GM18867 (cell line): Measurements from ENCODE around the gene SPRYD7.
"Not testable (repeated sequence)": the region's sequence is repeated elsewhere in the genome, so short reads cannot be mapped to it uniquely, and the experiment has no call there.

Experiments
- ATAC-seq: cut with Tn5 transposase; IDR thresholded peaks from one replicate; pipeline ENCODE4 v1.9.1; 2021; ENCODE audit warnings: mild to moderate bottlenecking, moderate library complexity; ENCODE audit not compliant: unreplicated experiment

SPRYD7 gene

GRCh38 chr13:49933511-49933910, 2.6 kb downstream of the SPRYD7 start:
- ATAC-seq: no peak

DNA sequence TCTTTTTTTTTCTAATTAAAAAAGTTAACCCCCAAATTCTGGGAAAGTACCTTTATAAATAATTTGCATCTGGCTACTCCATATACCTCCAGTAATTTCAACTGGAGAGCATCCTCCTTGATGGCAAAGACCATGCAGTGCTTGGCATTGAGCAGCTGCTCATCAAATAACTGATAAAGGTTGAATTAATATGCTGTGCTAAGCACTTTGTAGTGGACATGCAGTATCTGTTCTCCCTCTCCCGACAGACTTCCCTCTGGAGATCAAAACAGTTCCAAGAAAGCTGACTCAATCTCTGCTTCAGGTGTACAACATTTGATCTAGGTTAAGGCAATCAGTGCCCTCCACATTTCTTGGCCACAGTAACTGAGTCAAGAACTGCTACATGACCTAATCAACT, 3.3 kb downstream of the SPRYD7 start:
- ATAC-seq: no peak

DNA sequence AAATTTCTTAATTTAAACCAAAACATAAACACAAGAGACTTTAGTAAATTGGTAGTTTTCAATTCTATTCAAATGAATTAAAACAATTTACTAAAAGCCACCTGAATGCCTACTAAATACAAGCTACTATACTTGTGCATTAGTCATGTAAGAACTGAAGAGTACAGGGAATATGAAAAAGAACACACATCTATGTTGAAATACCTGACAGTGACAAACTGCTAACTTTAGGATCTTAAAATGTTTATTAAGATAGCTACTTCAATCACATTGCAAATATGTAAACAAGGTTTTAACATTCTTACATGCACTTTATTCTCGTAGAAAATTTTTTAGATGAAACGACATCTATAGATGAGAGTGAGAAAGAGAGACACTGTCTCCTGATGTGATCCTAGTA, 4.1 kb downstream of the SPRYD7 start:
- ATAC-seq: no peak

DNA sequence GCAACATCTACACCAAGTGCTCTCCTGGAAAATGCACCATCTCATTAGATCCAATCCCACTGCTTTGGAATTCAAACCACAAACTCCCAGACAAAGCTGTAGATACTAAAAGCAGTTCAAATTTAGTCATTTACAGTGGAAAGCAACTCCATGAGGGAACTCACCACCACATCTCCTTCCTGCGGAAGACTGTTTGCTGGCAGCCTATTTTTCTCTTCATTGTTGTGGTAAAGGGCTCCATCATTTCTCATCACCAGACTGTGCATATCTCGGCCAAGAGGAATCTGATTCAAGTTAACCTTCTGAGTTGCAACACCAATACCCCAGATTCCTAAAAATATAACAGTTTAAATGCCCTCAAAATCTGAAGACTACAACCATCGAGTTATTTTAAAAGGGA, 8.4 kb downstream of the SPRYD7 start:
- ATAC-seq: no peak

GRCh38 chr13:49925881-49926418, 10.2 kb downstream of the SPRYD7 start:
- ATAC-seq: no peak

GRCh38 chr13:49922301-49922700, 13.8 kb downstream of the SPRYD7 start:
- no peak for ATAC-seq

GRCh38 chr13:49920969-49921368, 15.2 kb downstream of the SPRYD7 start:
- not testable (repeated sequence) for ATAC-seq

- ATAC-seq: not testable (repeated sequence)
Observed at GRCh38 chr13:49918106-49918505, 18.0 kb downstream of the SPRYD7 start.

- no peak for ATAC-seq
Observed at GRCh38 chr13:49914947-49915346, 21.2 kb downstream of the SPRYD7 start.

- no peak for ATAC-seq
Observed at GRCh38 chr13:49908637-49909036, 27.5 kb downstream of the SPRYD7 start.

DNA sequence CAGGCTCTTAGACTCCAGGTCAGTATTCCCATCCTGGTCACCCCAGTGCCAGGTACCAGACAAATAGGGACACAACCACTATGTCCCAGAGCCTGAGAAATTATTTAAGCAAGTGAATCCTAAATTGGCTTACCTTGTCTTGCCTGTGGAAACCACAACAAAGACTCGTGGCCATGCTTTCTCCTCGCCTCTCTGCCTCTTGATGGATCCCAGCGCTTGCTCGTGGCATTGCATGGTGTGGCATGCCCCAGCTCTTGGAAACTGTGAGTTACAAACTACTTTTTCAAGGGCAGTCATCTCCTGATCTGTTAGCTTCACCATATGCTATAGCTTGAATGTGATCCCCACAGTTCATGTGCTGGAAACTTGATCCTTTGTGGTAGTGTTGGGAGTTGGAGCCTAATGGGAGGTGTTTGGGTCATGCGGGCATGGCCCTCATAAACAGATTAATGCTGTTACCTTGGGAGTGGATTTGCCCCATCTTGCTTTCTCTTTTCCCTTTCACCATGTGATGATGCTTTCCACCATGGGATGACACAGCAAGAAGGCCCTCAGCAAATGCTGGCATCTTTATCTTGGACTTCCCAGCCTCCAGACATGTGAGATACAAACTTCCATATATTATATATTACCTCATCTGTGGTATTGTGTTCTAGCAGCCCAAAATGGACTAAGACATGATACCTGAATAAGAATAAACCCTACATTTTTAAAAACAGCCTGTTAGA, 31.2 kb downstream of the SPRYD7 start:
- ATAC-seq: no peak

- no peak for ATAC-seq
Observed at GRCh38 chr13:49898792-49899191, 37.3 kb downstream of the SPRYD7 start.

GRCh38 chr13:49897713-49898112, 38.4 kb downstream of the SPRYD7 start:
- ATAC-seq: no peak

DNA sequence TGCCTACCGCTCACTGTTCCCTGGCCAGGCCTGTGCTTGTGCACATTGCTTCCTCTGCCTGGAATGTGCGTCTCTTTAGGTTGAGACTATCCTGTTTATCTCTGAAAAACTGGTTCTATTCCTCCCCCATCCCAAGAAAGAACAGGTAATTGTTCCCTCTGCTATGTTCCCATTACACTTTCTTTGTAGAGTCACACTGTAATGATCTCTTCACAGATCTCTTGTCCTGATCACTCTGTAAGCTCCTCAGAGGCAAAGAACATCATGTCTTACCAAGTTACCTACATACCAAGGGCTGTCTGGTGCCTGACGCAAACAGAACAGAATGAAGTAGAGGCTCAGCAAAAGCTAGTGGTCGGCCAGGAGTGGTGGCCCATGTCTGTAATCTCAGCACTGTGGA, 40.3 kb downstream of the SPRYD7 start:
- no peak for ATAC-seq

DNA sequence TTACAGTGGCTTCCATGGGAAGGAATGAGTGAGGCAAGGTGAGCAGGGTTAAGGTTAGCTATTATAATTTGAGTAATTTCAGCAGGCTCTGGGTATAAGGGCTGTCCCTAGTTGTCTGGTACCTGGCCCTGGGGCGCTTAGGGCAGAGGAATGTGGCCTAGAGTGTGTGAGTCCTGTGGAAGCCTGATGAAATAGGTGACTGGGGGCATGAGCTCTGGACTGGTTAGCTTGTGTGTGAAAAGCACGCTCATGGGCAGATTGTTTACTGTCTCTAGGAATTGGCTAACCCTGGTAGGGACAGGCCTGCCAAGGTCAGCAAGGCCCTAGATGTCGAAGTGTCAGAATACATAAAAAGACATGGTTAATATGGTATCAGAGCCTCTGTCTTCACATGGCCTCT, 42.5 kb downstream of the SPRYD7 start:
- no peak for ATAC-seq

- no peak for ATAC-seq
Observed at GRCh38 chr13:49890376-49890775, 45.8 kb downstream of the SPRYD7 start.

GRCh38 chr13:49878682-49879081, 57.5 kb downstream of the SPRYD7 start:
- no peak for ATAC-seq

- no peak for ATAC-seq
Observed at GRCh38 chr13:49877629-49878218, 58.4 kb downstream of the SPRYD7 start.

GRCh38 chr13:49874430-49874829, 61.7 kb downstream of the SPRYD7 start:
- ATAC-seq: no peak

- no peak for ATAC-seq
Observed at GRCh38 chr13:49869519-49869918, 66.6 kb downstream of the SPRYD7 start.

- no peak for ATAC-seq
Observed at GRCh38 chr13:49867834-49868233, 68.3 kb downstream of the SPRYD7 start.

- ATAC-seq: no peak
Observed at GRCh38 chr13:49865218-49865617, 70.9 kb downstream of the SPRYD7 start.
